GM18517 (cell line): Measurements from ENCODE around the gene PTCD2.
"Not testable (repeated sequence)": the region's sequence is repeated elsewhere in the genome, so short reads cannot be mapped to it uniquely, and the experiment has no call there.

ENCODE experiments used
- ATAC-seq: cut with Tn5 transposase; IDR thresholded peaks from one replicate; pipeline ENCODE4 v1.9.1; 2021; ENCODE audit warnings: mild to moderate bottlenecking, moderate library complexity; ENCODE audit not compliant: unreplicated experiment

The PTCD2 gene

DNA sequence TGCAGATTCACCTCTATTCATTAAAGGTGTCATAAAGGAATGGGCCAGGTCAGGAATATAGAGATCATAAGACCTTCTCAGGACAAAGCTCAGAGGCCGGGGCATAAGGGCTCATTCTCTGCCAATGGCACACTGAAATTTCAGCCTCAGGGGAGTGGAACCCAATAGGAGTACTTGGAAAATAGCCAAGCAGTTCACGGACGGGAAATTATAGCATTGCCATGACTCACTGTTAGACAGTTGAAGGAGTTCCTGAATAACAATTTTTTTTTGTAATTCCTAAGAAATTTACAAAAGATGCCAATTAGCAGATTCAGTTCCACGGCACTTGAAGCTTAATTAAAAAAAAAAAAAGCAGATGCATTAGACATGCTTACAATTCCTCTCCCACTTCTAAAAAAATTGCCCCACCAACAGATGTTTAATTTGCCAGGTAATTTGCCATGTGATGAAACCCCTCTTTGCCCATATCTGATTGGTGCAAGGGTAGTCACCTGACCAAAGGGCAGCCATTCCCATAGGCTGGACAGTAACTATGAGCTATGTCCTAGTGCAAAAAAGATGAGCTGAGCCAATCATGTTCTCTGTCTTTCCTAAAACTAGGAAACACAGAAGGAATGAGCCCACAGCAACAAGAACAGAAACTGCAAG, 58.6 kb downstream of the PTCD2 start:
- no peak for ATAC-seq

DNA sequence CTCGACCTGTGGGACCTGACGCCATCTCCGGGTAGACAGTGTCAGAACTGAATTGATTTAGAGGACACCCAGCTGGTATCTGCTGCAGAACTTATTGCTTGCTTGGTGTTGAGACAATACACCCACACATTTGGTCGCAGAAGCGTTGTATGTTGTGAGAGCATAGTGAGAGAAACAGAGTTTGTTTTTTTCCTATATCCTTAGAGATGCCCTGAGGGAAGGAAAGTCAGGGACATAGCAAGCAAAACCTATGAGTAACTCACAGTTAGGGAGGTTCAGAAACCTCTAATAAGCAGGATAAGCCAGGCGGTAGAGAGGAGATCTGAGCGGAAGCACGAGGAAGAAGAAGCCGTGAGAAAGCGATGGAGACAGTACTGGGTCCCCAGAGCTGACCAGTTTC, 59.8 kb downstream of the PTCD2 start:
- no peak for ATAC-seq

DNA sequence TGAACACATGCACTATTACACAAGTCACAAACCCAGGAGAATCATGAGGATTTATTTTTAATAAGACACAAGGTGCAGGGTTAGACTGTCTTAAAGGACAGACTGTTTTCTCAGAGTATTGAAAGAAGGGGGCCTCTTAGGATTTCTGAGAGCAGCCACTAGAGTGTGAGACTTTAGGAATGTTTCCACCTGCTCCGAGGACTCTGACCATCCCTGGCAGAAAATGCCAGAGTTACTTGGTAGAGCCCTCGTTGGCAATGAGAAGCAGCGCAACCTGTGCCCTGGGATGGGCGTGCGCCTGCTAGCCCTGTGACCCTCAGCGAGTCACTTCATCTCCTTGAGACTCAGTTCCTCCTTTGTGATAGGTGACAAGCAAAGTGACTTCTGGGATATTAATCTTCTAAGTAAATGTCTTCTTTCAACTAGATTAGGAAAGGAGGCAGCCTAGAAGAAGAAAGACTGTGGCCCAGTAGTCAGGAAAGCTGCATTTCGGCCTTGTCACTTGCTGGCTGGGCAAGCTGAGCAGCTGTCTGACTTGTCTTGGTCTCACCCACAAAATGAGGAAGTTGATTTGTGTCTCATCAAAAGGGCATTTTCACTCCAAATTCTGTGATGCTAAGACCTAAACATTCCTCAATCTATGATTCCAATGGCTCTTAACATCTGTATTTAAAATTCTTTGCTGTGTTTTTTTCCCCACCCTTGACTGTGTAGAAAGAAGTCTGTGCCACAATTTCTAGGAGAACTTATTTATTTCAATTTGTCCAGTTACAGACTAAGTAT, 60.5 kb downstream of the PTCD2 start:
- ATAC-seq = no peak

GRCh38 chr5:72383280-72383679, 63.1 kb downstream of the PTCD2 start:
- no peak for ATAC-seq

GRCh38 chr5:72383726-72384125, 63.6 kb downstream of the PTCD2 start:
- no peak for ATAC-seq

DNA sequence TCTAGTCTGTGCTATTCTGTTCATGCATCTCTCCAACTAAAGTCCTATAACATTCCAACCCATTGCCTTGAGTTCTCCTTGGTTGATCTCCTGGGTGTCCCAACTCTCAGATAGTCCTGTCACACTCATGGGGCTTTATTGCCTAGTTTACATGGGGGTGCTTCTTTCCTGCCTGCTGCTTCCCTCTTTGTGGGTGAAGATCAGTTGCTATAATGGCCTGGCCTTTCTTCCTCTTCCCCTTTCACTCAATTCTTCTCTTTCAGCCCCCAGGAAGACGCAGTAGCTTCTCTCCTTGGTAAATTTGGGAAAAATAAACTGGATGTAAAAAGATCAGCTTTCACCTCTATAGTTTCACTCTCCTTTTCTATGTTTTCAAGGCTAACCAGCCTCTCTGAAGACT, 66.5 kb downstream of the PTCD2 start:
- no peak for ATAC-seq

GRCh38 chr5:72387985-72388384, 67.8 kb downstream of the PTCD2 start:
- ATAC-seq = no peak

DNA sequence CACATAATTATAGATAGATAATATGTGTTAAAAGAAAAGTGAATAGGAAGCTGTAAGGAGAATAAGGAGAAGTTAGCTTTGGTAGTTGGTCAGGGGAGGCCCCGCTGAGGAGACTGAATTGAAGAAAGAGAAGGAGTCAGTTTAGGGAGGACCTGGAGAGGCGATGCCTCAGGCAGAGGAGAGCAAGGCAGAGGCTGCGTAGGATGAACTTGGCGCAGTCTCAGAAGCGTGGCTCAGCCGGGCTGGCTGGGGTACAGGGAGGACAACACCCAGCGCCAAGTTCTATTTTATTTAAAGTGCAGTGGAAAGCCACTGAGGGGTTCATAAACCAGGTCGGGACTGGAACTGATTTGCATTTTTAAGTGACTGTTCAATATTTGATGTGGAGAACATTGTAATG, 68.5 kb downstream of the PTCD2 start:
- ATAC-seq = no peak

DNA sequence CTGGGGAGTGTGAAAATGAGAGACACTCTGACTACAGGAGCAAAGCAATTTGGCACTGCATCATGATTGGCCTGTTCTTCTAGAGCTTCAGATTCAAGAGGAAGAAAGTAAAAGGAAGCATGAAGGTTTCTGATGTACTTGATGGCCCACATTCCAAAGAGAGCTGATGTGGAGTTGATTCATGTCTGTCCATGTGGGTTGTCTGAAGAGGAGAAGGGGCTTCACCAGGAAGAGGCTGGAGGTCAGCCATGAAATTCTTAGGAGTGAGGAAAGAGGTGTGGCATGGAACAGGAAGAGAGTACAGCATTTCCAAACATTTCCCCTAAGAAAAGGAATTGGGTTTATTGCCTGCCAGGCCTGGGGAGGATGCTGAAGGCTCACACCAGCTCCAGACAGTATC, 70.7 kb downstream of the PTCD2 start:
- no peak for ATAC-seq

GRCh38 chr5:72392326-72392733, 72.2 kb downstream of the PTCD2 start:
- no peak for ATAC-seq

- ATAC-seq = no peak
Measured at GRCh38 chr5:72393052-72393451, 72.9 kb downstream of the PTCD2 start.

- no peak for ATAC-seq
Measured at GRCh38 chr5:72394688-72395087, 74.5 kb downstream of the PTCD2 start.

GRCh38 chr5:72397836-72398235, 77.7 kb downstream of the PTCD2 start:
- ATAC-seq = no peak

- no peak for ATAC-seq
Measured at GRCh38 chr5:72400950-72401349, 80.8 kb downstream of the PTCD2 start.

DNA sequence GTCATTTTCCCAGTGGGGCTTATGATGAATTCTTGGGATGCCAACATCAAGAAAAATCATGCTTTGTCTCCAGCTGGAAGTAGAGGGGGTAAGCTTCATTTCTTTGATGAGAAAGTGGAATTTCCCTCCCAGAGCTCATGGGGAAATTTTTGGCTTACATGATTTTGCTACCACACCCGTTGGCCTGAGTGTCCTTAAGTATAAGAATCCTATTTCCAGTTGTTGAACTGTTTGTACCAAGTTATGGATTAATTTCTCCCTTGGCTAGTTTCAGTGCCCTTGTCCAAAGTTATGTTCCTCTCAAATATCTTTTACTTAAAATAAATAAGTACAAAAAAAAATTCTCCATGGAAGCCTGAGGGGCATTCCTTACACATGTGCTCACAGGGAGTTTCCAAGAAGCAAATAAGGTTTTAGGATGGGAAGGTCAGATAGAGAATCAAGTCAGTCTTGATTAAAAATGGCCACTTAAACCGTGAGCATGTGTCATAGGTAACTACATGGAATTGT, 82.3 kb downstream of the PTCD2 start:
- no peak for ATAC-seq

DNA sequence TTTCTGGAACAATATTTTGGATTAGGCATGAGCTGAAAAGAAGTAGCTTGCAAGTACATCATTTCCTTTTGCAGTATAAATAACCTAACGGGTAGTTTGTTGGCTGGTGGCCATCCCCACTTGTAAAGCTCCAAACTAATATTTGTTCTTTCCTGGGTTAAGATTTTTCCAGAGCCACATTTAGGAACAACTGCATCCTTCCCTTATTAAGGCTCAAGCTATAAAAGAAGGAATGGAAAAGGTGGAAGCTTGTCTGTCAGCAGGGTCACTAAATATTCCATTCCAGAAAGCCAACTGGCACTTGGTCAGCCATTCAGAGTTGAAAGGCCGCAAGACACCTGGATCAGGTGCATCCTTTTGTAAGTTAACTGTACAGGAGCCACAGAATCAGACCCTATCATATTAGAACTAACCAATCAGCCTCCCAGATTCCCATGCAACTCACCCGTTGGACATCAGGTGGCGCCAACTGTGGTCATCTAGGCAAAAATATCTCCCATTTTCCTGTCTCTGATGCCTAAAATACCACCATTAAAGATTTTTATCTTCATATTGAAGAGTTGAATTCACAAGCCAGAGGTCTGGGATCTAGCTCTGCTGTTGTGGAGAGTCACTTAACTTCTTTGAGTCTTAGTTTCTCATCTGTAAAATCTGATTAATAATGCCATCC, 82.9 kb downstream of the PTCD2 start:
- ATAC-seq = no peak

DNA sequence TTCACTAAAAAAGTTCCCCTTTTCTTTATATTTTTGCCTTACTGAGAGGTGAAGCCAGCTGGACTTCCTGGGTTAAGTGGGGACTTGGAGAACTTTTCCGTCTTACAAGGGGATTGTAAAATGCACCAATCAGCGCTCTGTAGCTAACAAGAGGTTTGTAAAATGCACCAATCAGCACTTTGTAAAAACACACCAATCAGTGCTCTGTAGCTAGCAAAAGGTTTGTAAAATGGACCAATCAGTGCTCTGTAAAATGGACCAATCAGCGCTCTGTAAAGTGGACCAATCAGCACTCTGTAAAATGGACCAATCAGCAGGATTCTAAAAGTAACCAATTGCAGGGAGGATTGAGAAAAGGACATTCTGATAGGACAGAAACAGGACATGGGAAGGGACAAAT, 84.6 kb downstream of the PTCD2 start:
- not testable (repeated sequence) for ATAC-seq

DNA sequence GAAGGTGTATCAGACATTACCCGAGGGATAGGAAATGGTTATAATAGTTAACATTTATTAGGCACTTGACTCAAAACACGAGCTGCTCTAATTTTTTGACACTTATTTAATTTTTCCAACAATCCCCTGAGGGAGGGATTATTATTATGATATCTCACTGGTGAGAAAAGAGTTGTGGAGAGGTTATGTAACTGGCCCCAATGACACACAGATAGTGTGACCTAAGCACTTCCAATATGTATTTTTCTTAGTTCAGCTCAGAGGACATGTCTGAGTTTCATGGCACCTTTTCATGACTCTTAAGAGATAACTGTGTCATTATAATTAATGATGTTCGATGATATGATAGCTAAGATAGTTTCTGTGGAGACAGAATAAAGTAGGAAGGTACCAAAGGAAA, 86.9 kb downstream of the PTCD2 start:
- no peak for ATAC-seq

- no peak for ATAC-seq
Measured at GRCh38 chr5:72407541-72407940, 87.4 kb downstream of the PTCD2 start.

DNA sequence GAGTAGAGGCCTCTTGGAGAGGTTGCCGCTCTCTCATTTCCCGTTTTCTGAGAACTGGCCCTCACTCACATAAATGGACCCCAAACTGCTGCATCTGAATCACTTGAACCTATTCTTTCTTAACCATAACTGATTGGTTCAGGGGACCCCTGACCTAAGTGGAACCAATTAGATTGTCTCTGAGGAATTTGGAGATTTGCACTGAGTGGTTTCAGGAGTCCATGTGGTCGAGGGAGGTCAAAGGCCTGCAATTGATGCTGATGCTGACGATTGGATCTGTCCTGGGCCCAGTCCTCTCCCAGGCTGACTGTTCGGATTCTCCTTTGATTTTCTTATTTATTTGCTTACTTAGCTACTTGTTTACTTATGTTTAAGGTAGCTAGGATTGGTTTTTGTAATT, 88.0 kb downstream of the PTCD2 start:
- ATAC-seq = no peak

DNA sequence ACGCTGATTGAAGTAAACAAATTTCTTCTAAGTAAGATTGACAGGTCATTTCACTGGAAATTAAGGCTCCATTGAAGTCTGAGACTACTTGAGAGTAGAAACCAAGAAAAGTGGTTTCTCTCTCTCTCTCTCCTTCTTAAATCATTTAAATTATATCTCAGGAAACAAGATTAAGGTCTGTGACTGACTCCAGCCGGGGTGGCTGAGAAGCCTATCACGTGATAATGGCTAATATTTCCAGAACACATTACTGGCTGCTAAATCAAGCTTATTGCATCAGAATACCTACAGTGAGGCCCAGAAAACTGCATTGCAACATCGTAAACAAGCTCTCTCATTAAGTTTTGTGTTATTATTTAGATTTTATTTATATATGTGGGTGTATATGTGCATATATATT, 88.4 kb downstream of the PTCD2 start:
- ATAC-seq = no peak
